ENCODE data around the gene VPS45. TPM values are rescaled to one million over a fixed set of nuclear protein-coding genes. Genes with fewer than 3 reads are reported as not detected.

Gene VPS45
- total and polyA plus RNA-seq, 2 of the 13 experiments (the other 11 are each of a cell fraction or from before 2014, with no cell fraction given) = 15.2 to 25.2 TPM

DNA sequence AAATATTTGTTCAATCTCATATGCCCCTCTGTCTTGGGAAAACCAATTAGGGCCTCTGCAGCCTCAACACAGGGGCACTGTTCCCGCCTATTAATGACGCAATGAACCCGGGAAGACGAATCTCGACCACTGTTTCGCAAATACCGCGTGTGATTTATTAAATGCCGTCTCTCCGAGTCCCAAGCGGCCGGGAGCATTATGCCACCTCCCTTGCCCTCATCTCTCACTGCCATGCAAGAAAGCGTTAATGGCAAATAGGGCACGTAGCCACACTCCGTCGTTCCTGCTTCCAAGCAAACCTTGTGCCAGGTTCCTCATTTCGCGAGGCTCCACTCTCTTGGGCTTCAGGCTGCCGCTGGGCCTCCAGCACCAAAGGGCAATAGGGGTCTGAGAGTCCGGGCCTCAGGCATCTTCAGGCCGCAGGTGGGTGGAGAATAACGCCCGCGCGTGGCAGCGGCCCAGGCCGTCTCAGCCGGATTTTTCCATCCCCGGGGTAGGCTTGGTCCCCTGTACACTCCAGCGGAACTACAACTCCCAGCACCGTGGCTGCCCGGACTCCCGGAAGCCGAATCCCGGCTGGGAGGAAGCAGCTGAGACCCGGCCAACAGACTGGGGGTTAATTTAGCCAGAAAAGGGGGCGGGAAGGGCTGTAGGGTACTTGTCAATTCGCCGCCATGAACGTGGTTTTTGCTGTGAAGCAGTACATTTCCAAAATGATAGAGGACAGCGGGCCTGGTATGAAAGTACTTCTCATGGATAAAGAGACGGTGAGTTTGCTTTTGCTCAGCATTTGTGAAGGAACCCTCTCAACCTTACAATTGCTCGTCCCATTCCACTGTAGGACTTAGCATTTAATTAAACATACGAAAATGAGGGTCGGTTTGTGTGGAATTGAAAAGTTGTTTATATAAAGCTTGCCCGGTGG, at the start of gene VPS45 (continued):
- TF ChIP-seq ZNF883 (CRISPR knock-in tag; IDR thresholded peaks at IDR 0.05; ENCODE audit: not compliant biosample characterization) (peak; percentile 78), ZNF317 (CRISPR knock-in tag; IDR thresholded peaks at IDR 0.05) (peak; percentile 70; the same call in 1 of the 2 replicates), U2AF2 (IDR thresholded peaks at IDR 0.05; ENCODE audit: low read depth, low read length) (no peak), NR2F2 (IDR thresholded peaks at IDR 0.05; ENCODE audit: borderline replicate concordance, low read depth) (peak; percentile 38; the same call in 1 of the 2 replicates), ZBTB40 (IDR thresholded peaks at IDR 0.05) (peak; percentile 81), ZBTB40 (CRISPR knock-in tag; IDR thresholded peaks at IDR 0.05) (no peak; the same call in none of the 2 replicates), ARID2 (CRISPR knock-in tag; IDR thresholded peaks at IDR 0.05; ENCODE audit: borderline replicate concordance) (peak; percentile 28; the same call in 1 of the 2 replicates), NCOR1 (IDR thresholded peaks at IDR 0.05; ENCODE audit: borderline replicate concordance, low read length) (peak; percentile 36; the same call in 1 of the 2 replicates), SALL2 (CRISPR knock-in tag; IDR thresholded peaks at IDR 0.05) (0 out of 2 replicates have a peak, but pooled peaks have one; percentile 68), EP300 (IDR thresholded peaks at IDR 0.05; ENCODE audit: low read depth in 2 of 2, low read length in 2 of 2) (peak in 1 of 2 experiments; percentile 58; a peak in 1 of 4 replicates), EP300 (CRISPR knock-in tag; IDR thresholded peaks at IDR 0.05; ENCODE audit: borderline replicate concordance) (no peak), KDM4B (CRISPR knock-in tag; IDR thresholded peaks at IDR 0.05) (no peak), ZGPAT (CRISPR knock-in tag; IDR thresholded peaks at IDR 0.05) (peak; percentile 55), TAF1 (CRISPR knock-in tag; IDR thresholded peaks at IDR 0.05) (peak; percentile 72), XRCC5 (optimal IDR thresholded peaks at IDR 0.05; ENCODE audit: low read length) (peak; percentile 91), ZNF672 (CRISPR knock-in tag; IDR thresholded peaks at IDR 0.05) (no peak), ERF (CRISPR knock-in tag; IDR thresholded peaks at IDR 0.05) (0 out of 2 replicates have a peak, but pooled peaks have one; percentile 3), KDM2A (CRISPR knock-in tag; IDR thresholded peaks at IDR 0.05; ENCODE audit: borderline replicate concordance, low read depth) (peak; percentile 79), ARHGAP35 (CRISPR knock-in tag; IDR thresholded peaks at IDR 0.05; ENCODE audit: borderline replicate concordance) (0 out of 2 replicates have a peak, but pooled peaks have one; percentile 36)

Data from HepG2 (cell line).